ENCODE data around the gene SPAAR. TPM values are rescaled to one million over a fixed set of nuclear protein-coding genes. Genes with fewer than 3 reads are reported as not detected.

The SPAAR gene
- total RNA-seq, 6 donors from 2014 or later = 3.3 to 19.9 (median 8.5) TPM

- TF ChIP-seq EP300 (IDR thresholded peaks at IDR 0.05) (no peak), POLR2A (IDR thresholded peaks at IDR 0.05) (no peak), POLR2AphosphoS5 (IDR thresholded peaks at IDR 0.05) (no peak)
- TF ChIP-seq, protein P1, sequence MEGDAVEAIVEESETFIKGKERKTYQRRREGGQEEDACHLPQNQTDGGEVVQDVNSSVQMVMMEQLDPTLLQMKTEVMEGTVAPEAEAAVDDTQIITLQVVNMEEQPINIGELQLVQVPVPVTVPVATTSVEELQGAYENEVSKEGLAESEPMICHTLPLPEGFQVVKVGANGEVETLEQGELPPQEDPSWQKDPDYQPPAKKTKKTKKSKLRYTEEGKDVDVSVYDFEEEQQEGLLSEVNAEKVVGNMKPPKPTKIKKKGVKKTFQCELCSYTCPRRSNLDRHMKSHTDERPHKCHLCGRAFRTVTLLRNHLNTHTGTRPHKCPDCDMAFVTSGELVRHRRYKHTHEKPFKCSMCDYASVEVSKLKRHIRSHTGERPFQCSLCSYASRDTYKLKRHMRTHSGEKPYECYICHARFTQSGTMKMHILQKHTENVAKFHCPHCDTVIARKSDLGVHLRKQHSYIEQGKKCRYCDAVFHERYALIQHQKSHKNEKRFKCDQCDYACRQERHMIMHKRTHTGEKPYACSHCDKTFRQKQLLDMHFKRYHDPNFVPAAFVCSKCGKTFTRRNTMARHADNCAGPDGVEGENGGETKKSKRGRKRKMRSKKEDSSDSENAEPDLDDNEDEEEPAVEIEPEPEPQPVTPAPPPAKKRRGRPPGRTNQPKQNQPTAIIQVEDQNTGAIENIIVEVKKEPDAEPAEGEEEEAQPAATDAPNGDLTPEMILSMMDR (IDR thresholded peaks at IDR 0.05) = no peak
- 93 to 94% methylated on average over 8 of the region's 8 CpGs for WGBS, 2 donors
- peaks cover 0 to under 1% (median 0%) of the 10 kb centered on the region in 4 donors for H3K4me1 ChIP-seq
- ATAC-seq (ENCODE audit: low FRiP score in 2 of 2) (no peak), DNase-seq (no peak)
- H3K27me3 ChIP-seq = no peaks in the 10 kb centered on the region
- no peak overlapping the region for H3K4me3 ChIP-seq
- no peak overlapping the region for H3K27ac ChIP-seq
- H3K36me3 ChIP-seq = no peaks in the 10 kb centered on the region
- no peaks in the 10 kb centered on the region for H3K9me3 ChIP-seq
Observed at GRCh38 chr9:35939679-35940250, 30.5 kb downstream of the SPAAR start.

- Histone ChIP-seq H3K4me1 (peaks cover 7 to 9% (median 8%) of the 10 kb centered on the region in 4 donors), H3K27me3 (no peaks in the 10 kb centered on the region), H3K4me3 (no peak overlapping the region), H3K9me3 (no peaks in the 10 kb centered on the region), H3K36me3 (no peaks in the 10 kb centered on the region), H3K27ac (peak overlapping the region in 1 of 4 donors; percentile 43)
- no peak for ATAC-seq (ENCODE audit: low FRiP score in 2 of 2)
- WGBS, 2 donors = 59 to 73% methylated on average over 7 of the region's 7 CpGs
- TF ChIP-seq EP300 (IDR thresholded peaks at IDR 0.05) (no peak), POLR2A (IDR thresholded peaks at IDR 0.05) (no peak), POLR2AphosphoS5 (IDR thresholded peaks at IDR 0.05) (no peak)
- TF ChIP-seq, protein P1 (IDR thresholded peaks at IDR 0.05) = no peak
- DNase-seq = no peak
Observed at GRCh38 chr9:35940458-35941407, 31.4 kb downstream of the SPAAR start.

DNA sequence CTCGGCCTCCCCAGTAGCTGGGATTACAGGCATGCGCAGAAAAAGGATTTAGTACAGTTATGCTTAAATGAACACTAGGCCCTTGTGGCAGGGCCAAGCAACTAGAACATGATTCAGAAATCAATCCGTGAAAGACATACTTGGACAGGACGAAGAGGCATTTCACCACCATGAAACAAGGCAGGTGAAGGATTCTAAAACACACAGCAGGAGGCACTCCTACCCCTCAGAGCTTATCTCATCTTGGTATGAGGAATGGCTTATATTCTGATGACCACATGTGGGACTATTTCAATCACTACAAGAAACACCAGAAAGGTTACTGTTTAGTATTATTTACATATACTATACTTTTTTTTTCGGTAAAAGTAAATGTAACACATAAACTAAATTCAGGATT is 33.0 kb downstream of the SPAAR start:
- H3K27ac ChIP-seq = no peak overlapping the region
- H3K4me1 ChIP-seq = peaks cover 7 to 13% (median 11%) of the 10 kb centered on the region in 4 donors
- H3K36me3 ChIP-seq = no peaks in the 10 kb centered on the region
- DNase-seq = no peak
- no peak for TF ChIP-seq POLR2AphosphoS5 (IDR thresholded peaks at IDR 0.05)
- TF ChIP-seq, protein P1 (IDR thresholded peaks at IDR 0.05) = no peak
- TF ChIP-seq EP300 (IDR thresholded peaks at IDR 0.05) = no peak
- no peak for TF ChIP-seq POLR2A (IDR thresholded peaks at IDR 0.05)
- WGBS, 2 donors = 88 to 93% methylated on average over 5 of the region's 5 CpGs
- H3K4me3 ChIP-seq = no peak overlapping the region
- no peaks in the 10 kb centered on the region for H3K9me3 ChIP-seq
- H3K27me3 ChIP-seq = no peaks in the 10 kb centered on the region
- ATAC-seq (ENCODE audit: low FRiP score in 2 of 2) = no peak

DNA sequence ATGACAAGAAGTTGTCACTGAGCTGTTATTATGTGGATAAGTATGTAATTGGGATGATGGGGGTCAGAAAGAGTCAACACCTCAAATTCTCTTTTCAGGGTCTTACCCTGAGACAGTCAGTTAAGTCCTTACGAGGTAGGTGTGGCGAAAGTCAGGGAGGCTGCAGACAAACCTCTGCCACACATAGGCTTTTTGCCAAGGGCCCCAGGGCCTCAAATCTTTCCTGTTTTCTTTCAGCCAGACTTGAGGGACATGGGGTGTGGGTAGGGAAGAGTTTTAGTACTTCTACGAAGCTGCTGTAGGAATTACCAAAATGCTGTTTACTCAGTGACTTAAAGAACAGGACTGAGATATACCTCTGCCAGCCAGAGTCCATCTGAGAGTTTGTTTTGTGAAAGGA is 34.9 kb downstream of the SPAAR start:
- TF ChIP-seq, protein P1 (IDR thresholded peaks at IDR 0.05) = no peak
- no peak for TF ChIP-seq POLR2A (IDR thresholded peaks at IDR 0.05)
- TF ChIP-seq POLR2AphosphoS5 (IDR thresholded peaks at IDR 0.05) = no peak
- no peak for TF ChIP-seq EP300 (IDR thresholded peaks at IDR 0.05)
- ATAC-seq (ENCODE audit: low FRiP score in 2 of 2) (no peak), DNase-seq (no peak)
- peak overlapping the region; percentile 4 to 79 (median 30) for H3K27ac ChIP-seq
- peaks cover 15 to 21% (median 16%) of the 10 kb centered on the region in 4 donors for H3K4me1 ChIP-seq
- no peaks in the 10 kb centered on the region for H3K27me3 ChIP-seq
- no peaks in the 10 kb centered on the region for H3K9me3 ChIP-seq
- H3K4me3 ChIP-seq = no peak overlapping the region
- 69 to 72% methylated on average over 3 of the region's 3 CpGs for WGBS, 2 donors
- no peaks in the 10 kb centered on the region for H3K36me3 ChIP-seq

Data from upper lobe of left lung (tissue), 6 donors.